Mucosa of rectum (tissue), 2 donors: ENCODE data around the gene ZNRD2.

Source experiments
- H3K27ac ChIP-seq, 2 donors: one replicate each; pipeline ENCODE4 v1.7.0; 2013; ENCODE audit warnings: inconsistent platforms in 2 of 2, low read depth in 2 of 2, low read length in 2 of 2
- H3K27me3 ChIP-seq, 2 donors: one replicate each; pipeline ENCODE4 v1.7.0; 2013; ENCODE audit warnings: low read length in 2 of 2; ENCODE audit not compliant: control insufficient read depth in 2 of 2, insufficient read depth in 2 of 2
- H3K36me3 ChIP-seq, 2 donors: one replicate each; pipeline ENCODE4 v1.7.0; 2013; ENCODE audit warnings: low read length in 2 of 2; ENCODE audit not compliant: control insufficient read depth in 2 of 2, insufficient read depth in 2 of 2
- H3K4me1 ChIP-seq, 2 donors: one replicate each; pipeline ENCODE4 v1.7.0; 2013; ENCODE audit warnings: low read length in 2 of 2, mild to moderate bottlenecking in 1 of 2; ENCODE audit not compliant: control insufficient read depth in 2 of 2, insufficient read depth in 2 of 2
- H3K4me3 ChIP-seq, 2 donors: one replicate each; pipeline ENCODE4 v1.7.0; 2013; ENCODE audit warnings: low read length in 2 of 2
- H3K9ac ChIP-seq, 2 donors: one replicate each; pipeline ENCODE4 v1.7.0; 2013; ENCODE audit warnings: low read length in 2 of 2, low read depth in 1 of 2, mild to moderate bottlenecking in 1 of 2
- H3K9me3 ChIP-seq, 2 donors: one replicate each; pipeline ENCODE4 v1.7.0; 2013; ENCODE audit warnings: low read length in 2 of 2; ENCODE audit not compliant: control insufficient read depth in 2 of 2
- donor health status: healthy.
- donor health status: Normal muscosa, but diverticular disease.

ZNRD2 gene

GRCh38 chr11:65548395-65548794 lies 21.9 kb upstream of the ZNRD2 start:
- no peak overlapping the region for H3K4me3 ChIP-seq
- H3K36me3 ChIP-seq, result peaks cover 0 to 3% of the 10 kb centered on the region in 2 donors
- no peaks in the 10 kb centered on the region for H3K27me3 ChIP-seq
- H3K4me1 ChIP-seq, result peaks cover 16 to 26% of the 10 kb centered on the region in 2 donors
- H3K9me3 ChIP-seq, result no peaks in the 10 kb centered on the region
- H3K9ac ChIP-seq, result no peak overlapping the region
- H3K27ac ChIP-seq, result no peak overlapping the region

GRCh38 chr11:65549096-65549495 lies 21.2 kb upstream of the ZNRD2 start:
- peaks cover 0 to 3% of the 10 kb centered on the region in 2 donors for H3K36me3 ChIP-seq
- H3K4me3 ChIP-seq, result no peak overlapping the region
- H3K27me3 ChIP-seq, result no peaks in the 10 kb centered on the region
- no peak overlapping the region for H3K27ac ChIP-seq
- H3K9ac ChIP-seq, result no peak overlapping the region
- H3K4me1 ChIP-seq, result peaks cover 21 to 26% of the 10 kb centered on the region in 2 donors
- H3K9me3 ChIP-seq, result no peaks in the 10 kb centered on the region

- H3K36me3 ChIP-seq, result peaks cover 0 to 3% of the 10 kb centered on the region in 2 donors
- H3K9ac ChIP-seq, result peak overlapping the region; percentile 63 to 66
- H3K27me3 ChIP-seq, result no peaks in the 10 kb centered on the region
- peak overlapping the region; percentile 88 to 93 for H3K27ac ChIP-seq
- peak overlapping the region; percentile 23 to 66 for H3K4me3 ChIP-seq
- H3K4me1 ChIP-seq, result peaks cover 24 to 28% of the 10 kb centered on the region in 2 donors
- no peaks in the 10 kb centered on the region for H3K9me3 ChIP-seq
Observed at GRCh38 chr11:65551572-65552387, 18.5 kb upstream of the ZNRD2 start.

- H3K36me3 ChIP-seq, result peaks cover 0 to 3% of the 10 kb centered on the region in 2 donors
- no peaks in the 10 kb centered on the region for H3K9me3 ChIP-seq
- peaks cover 24 to 31% of the 10 kb centered on the region in 2 donors for H3K4me1 ChIP-seq
- H3K4me3 ChIP-seq, result no peak overlapping the region
- no peaks in the 10 kb centered on the region for H3K27me3 ChIP-seq
- no peak overlapping the region for H3K9ac ChIP-seq
- H3K27ac ChIP-seq, result no peak overlapping the region
Observed at GRCh38 chr11:65552388-65552951, 17.8 kb upstream of the ZNRD2 start.

GRCh38 chr11:65553301-65554001 lies 16.8 kb upstream of the ZNRD2 start:
- Histone ChIP-seq H3K4me3 (no peak overlapping the region), H3K36me3 (peaks cover 0 to 3% of the 10 kb centered on the region in 2 donors), H3K27ac (no peak overlapping the region), H3K4me1 (peaks cover 24 to 31% of the 10 kb centered on the region in 2 donors), H3K9ac (no peak overlapping the region), H3K27me3 (no peaks in the 10 kb centered on the region), H3K9me3 (no peaks in the 10 kb centered on the region)

- no peaks in the 10 kb centered on the region for H3K27me3 ChIP-seq
- H3K4me1 ChIP-seq, result peaks cover 31 to 37% of the 10 kb centered on the region in 2 donors
- peaks cover 0 to 3% of the 10 kb centered on the region in 2 donors for H3K36me3 ChIP-seq
- no peaks in the 10 kb centered on the region for H3K9me3 ChIP-seq
- no peak overlapping the region for H3K4me3 ChIP-seq
- H3K9ac ChIP-seq, result no peak overlapping the region
- H3K27ac ChIP-seq, result no peak overlapping the region
Observed at GRCh38 chr11:65554057-65554818, 16.0 kb upstream of the ZNRD2 start.

- Histone ChIP-seq H3K9ac (no peak overlapping the region), H3K4me3 (no peak overlapping the region), H3K36me3 (peaks cover 0 to 3% of the 10 kb centered on the region in 2 donors), H3K9me3 (no peaks in the 10 kb centered on the region), H3K27ac (no peak overlapping the region), H3K4me1 (peaks cover 37 to 38% of the 10 kb centered on the region in 2 donors), H3K27me3 (no peaks in the 10 kb centered on the region)
Observed at GRCh38 chr11:65554842-65555430, 15.3 kb upstream of the ZNRD2 start.

- H3K27me3 ChIP-seq, result no peaks in the 10 kb centered on the region
- H3K27ac ChIP-seq, result no peak overlapping the region
- H3K36me3 ChIP-seq, result peaks cover 0 to 3% of the 10 kb centered on the region in 2 donors
- H3K9me3 ChIP-seq, result no peaks in the 10 kb centered on the region
- no peak overlapping the region for H3K4me3 ChIP-seq
- peaks cover 45 to 46% of the 10 kb centered on the region in 2 donors for H3K4me1 ChIP-seq
- no peak overlapping the region for H3K9ac ChIP-seq
Observed at GRCh38 chr11:65555693-65556231, 14.5 kb upstream of the ZNRD2 start.

- H3K27me3 ChIP-seq, result no peaks in the 10 kb centered on the region
- H3K4me1 ChIP-seq, result peaks cover 40 to 41% of the 10 kb centered on the region in 2 donors
- H3K36me3 ChIP-seq, result peaks cover 0 to 3% of the 10 kb centered on the region in 2 donors
- peak overlapping the region in 1 of 2 donors; percentile 49 for H3K9ac ChIP-seq
- no peaks in the 10 kb centered on the region for H3K9me3 ChIP-seq
- H3K4me3 ChIP-seq, result peak overlapping the region; percentile 21 to 43
- peak overlapping the region in 1 of 2 donors; percentile 83 for H3K27ac ChIP-seq
Observed at GRCh38 chr11:65556470-65557279, 13.6 kb upstream of the ZNRD2 start.
